ENCODE results near the gene NCCRP1.
"Not testable (repeated sequence)": the region's sequence is repeated elsewhere in the genome, so short reads cannot be mapped to it uniquely, and the experiment has no call there.

The NCCRP1 gene

DNA sequence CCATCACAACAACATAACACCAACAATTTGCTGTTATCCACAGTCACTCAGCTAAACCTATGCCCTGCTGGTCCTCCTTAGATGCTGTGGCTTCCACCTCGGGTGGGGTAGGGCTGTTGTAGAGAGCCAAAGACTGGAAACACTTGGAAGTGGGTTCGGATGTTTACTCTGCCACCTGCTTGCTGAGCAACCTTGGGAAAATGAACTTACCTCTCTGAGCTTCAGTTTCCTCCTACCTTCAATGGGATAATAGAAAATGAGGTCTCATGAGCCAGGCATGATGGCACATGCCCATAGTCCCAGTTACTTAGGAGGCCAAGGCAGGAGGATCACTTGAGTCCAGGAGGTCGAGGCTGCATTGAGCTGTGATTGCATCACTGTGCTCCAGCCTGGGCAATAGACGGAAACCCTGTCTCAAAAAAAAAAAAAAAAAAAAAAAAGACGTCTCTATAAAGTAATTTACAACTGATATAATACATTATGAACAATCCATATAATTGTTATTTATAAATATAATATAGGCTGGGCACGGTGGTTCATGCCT lies 10.6 kb downstream of the NCCRP1 start:
- no peak for DNase-seq (ENCODE audit: low spot score)
- no peak for FAIRE-seq

DNA sequence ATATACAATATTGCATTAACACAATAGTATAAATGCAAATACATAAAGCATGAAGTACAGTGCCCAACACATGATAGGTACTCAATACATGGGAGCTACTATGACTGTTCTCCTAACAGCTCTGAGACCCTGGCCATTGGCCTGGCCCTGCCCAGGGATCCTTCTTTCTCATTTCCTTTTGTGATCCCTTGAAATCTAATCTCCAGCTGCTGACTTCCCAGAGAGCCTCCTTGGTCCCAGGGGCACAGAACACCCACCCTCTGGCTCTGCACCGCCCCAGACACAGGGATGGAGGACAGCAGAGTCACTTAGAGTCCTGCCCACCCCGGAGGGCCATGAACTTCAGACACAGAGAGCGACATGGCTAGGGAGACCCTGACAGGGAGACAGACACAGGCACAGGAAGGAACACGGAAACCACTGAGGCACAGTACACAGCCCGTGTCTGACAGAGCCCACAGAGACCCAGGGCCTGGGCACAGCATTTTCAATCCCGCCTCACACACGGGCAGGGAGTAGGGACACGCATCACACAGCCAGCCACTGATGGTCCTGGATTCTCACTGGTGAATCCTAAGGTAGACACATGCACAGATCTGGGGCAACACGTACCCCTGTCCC lies 11.5 kb downstream of the NCCRP1 start:
- FAIRE-seq (no peak), DNase-seq (ENCODE audit: low spot score) (no peak)

DNA sequence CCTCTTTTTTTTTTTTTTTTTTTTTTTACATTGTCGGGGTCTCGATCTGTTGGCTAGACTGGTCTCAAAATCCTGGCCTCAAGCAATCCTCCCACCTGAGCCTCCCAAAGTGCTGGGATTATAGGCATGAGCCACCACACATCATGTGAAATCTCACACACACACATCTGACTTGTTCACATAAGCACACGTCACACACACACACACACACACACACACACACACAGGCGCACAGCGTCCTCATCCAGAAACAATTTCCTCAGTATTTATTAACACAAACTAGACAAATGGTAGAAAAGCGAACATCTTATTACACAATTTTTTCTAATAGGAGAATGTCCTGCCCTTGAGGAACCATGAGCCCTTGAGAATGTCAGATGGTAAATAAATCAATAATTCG lies 12.4 kb downstream of the NCCRP1 start:
- no peak for DNase-seq (ENCODE audit: low spot score)
- no peak for FAIRE-seq

DNA sequence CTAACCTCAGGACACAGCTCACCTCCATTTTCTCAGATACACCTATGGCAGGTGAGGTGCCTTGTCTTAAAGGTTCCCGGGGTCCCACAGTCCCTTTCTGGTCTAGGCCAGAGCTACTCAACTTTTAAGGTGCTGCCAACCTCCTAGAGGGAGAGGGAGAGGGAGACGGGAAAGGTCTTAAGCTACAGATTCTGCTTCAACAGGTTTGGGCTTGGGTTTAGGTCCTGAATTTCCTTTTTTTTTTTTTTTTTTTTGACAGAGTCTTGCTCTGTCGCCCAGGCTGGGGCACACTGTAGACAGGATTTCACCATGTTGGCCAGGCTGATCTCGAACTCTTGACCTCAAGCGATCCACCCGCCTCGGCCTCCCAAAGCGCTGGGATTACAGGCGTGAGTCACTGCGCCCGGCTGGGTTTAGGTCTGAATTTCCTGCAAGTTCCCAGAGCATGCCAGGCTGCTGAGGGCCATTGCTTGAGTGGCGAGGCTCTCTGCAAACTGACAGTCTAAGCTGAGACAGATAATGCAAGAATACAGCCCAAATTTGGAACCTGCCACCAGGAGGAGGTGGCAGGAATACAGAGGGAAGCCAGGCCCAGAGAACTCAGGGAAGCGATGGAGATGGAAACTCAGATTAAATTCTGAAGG lies 15.1 kb downstream of the NCCRP1 start:
- FAIRE-seq, result no peak
- no peak for DNase-seq (ENCODE audit: low spot score)

DNA sequence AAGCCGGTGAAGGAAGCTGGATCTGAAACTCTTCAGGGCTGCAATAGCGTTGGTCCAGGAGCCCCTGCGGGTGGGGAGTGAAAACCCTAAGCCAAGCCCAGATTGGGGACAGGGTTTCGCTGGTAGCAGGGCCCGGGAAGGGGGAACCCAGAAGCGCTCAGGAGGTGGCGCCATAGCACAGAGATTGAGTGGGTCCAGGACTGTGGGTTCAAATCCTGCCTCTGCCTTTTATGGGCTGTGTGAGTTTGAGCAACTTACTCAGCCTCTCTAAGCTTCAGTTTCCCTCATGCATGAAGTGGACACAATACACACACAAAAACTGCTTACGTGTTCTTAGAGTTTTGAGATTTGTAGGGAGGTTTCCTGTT lies 15.6 kb downstream of the NCCRP1 start:
- DNase-seq (ENCODE audit: low spot score), result no peak
- no peak for FAIRE-seq

DNA sequence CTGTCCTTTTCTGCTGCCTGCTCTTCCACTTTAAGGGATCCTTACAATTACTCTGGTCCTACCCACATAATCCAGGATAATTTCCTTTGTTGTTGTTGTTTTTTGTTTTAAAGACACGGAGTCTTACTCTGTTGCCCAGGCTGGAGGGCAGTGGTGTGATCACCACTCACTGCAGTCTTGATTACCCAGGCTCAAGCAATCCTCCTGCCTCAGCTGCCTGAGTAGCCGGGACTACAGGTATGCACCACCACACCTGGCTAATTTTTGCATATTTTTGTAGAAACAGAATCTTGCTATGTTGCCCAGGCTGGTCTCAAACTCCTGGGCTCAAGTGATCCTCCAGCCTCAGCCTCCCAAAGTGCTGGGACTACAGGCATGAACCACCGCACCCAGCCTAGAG lies 18.6 kb downstream of the NCCRP1 start:
- DNase-seq (ENCODE audit: low spot score); FAIRE-seq: not testable (repeated sequence)

DNA sequence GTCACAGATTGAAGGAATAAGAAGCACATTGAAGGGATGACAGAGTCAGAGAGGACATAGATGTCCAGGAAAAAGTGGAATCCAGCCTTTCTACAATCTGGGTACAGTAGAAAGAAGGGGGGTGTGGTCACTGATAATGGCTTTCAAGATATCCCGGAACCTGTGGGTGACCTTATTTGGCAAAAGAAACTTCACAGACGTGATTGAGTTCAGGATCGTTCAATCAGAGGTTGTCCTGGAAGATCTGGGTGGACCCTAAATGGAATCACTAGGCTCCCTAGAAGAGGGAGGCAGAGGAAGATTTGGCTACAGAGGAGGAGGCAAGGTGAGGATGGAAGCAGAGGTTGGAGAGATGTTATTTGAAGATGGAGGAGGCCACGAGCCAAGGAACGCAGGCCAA lies 20.3 kb downstream of the NCCRP1 start:
- no peak for DNase-seq (ENCODE audit: low spot score)
- FAIRE-seq, result no peak

DNA sequence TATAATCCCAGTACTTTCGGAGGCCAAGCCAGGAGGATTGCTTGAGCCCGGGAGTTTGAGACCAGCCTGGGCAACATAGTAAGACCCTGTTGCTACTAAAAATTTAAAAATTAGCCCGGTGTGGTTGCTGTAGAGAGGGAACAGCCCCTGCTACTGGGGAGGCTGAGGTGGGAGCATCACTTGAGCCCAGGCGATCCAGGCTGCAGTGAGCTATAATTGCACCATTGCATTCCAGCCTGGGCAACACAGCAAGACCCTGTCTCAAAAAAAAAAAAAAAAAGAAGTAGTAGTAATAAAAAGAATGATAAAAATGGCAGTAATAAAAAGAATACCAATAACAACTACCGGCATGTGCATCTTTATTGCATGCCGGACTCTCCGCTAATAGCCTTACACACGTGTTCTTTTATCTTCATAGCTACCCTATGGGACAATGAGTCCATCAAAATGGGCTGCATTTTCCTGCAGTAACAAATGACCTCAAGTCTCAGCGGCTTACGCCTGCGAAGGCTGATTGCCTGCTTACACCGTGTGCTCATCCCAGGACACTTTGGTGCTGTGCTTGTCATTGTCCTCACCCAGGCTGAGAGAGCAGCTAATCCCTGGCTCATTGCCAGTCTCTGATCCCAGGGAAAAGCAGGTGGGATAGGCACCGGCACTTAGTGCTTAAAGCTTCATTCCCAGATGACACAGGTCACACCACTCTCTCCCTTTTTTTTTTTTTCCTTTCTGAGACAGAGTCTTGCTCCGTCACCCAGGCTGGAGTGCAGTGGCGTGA lies 21.7 kb downstream of the NCCRP1 start:
- DNase-seq (ENCODE audit: low spot score), result no peak
- FAIRE-seq, result no peak

DNA sequence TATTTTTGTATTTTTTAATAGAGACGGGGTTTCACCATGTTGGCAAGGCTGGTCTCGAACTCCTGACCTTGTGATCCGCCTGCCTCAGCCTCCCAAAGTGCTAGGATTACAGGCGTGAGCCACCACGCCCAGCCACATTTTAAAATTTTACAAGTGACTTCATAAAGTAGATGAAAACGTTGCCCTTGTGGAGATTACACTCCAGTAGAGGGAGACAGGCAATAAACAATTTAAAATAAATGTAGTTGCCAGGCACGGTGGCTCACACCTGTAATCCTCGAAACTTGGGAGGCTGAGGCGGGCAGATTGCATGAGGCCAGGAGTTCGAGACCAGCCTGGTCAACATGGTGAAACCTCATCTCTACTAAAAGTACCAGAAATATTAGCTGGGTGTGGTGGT lies 22.3 kb downstream of the NCCRP1 start:
- FAIRE-seq; DNase-seq (ENCODE audit: low spot score): not testable (repeated sequence)

DNA sequence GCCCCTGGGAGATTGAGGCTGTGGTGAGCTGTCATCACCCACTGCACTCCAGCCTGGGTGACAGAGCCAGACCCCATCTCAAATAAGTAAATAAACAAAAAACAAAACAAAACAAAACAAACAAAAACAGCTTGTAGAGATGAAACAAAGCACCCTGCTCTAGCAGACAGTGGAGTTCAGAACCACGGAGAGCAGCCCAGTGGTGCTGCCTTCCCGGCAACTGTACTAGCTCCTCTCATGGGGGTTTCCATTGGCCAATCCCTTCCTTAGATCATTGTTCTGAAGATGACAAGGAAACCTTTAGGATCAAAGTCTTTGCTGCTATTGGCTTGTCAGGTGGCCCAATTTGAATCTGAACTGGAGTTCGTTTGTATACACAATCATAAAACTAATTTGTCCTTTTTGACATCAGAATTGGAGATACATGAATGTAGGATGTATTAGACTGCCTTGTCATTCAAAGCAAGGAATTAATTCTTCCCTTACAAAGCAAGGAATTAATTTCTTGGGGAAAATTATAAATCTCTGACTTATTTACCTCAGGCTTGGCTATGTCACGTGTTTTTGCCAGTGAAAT lies 27.0 kb downstream of the NCCRP1 start:
- DNase-seq (ENCODE audit: low spot score) (no peak), FAIRE-seq (no peak)

DNA sequence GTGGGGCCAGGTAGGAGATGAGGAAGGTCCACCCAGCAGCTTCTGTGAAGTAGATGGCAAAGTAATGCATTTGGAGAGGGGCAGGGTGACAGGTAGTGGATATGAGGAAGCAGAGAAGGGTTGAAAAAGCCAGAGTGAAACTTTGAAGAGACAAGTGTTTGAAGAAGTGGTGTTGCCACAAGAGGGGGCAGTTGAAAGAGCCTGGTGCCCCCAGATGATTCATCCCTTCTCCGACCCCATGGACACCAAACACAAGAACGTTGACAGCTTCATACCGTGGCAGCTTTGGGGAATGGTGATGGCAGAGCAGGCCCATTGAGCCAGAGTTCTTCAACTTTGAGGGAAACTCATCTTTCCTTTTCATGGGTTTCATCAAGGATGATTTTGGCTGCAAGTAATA lies 28.1 kb downstream of the NCCRP1 start:
- FAIRE-seq (no peak), DNase-seq (ENCODE audit: low spot score) (no peak)

DNA sequence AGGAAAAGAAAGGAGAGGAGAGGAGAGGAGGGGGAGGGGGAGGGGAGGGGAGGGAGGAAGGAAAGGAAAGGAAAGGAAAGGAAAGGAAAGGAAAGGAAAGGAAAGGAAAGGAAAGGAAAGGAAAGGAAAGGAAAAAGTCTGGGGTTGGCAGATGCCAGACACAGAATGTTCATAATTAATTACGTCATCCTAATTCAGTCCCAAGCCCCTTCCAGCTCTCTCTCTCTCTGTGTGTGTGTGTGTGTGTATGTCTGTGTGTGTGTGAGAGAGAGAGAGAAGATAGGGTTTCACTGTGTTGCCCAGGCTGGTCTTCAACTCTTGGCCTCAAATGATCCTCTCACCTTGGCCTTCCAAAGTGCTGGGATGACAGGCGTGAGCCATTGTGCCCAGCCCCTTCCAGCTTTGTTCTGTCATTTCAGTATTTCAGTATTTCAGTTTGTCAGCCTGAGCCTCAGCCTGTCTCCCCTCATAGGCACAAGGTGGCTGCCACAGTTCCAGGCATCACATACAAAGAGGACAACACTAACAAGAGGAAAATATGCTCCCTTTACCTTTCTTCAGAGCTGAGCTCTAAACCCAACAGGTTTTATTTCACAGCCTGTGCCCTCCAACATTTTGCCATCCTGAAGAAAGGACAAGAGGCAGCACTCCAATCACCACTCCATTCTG lies 33.5 kb downstream of the NCCRP1 start:
- no peak for FAIRE-seq
- DNase-seq (ENCODE audit: low spot score), result no peak

DNA sequence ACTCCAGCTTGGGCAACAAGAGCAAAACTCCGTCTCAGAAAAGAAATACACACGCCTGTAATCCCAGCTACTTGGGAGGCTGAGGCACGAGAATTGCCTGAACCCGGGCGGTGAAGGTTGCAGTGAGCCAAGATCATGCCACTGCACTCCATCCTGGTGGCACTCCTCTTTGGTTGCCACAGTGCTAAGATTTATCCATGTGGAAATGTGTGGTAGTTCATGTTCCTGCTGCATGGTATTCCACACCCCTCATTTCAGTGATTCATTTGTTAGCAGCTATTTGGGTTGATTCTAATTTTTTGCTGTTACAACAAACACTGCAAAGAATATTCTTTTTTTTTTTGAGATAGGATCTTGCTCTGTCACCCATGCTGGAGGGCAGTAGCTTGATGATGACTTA lies 35.9 kb downstream of the NCCRP1 start:
- FAIRE-seq (no peak), DNase-seq (ENCODE audit: low spot score) (no peak)

DNA sequence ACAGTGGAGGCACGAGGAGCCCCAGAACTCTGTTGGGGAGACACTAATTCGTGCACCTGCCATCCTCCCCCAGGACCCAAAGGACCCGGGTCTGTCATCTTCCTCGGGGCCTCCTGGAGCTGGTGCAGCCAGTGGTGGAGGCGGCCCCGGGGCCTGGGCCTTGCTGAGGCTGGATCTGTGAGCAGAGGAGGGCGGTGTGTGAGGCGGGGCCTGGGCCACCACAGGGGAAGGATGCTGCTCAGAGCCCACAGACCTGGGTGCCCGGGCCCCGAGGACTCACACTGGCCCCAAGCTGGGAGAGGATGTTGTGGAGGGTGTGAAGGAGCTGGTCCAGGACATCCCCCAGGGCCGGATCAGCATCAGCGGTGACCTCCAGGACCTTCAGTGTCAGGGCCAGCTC lies 39.8 kb downstream of the NCCRP1 start:
- DNase-seq (ENCODE audit: low spot score), result no peak
- no peak for FAIRE-seq

DNA sequence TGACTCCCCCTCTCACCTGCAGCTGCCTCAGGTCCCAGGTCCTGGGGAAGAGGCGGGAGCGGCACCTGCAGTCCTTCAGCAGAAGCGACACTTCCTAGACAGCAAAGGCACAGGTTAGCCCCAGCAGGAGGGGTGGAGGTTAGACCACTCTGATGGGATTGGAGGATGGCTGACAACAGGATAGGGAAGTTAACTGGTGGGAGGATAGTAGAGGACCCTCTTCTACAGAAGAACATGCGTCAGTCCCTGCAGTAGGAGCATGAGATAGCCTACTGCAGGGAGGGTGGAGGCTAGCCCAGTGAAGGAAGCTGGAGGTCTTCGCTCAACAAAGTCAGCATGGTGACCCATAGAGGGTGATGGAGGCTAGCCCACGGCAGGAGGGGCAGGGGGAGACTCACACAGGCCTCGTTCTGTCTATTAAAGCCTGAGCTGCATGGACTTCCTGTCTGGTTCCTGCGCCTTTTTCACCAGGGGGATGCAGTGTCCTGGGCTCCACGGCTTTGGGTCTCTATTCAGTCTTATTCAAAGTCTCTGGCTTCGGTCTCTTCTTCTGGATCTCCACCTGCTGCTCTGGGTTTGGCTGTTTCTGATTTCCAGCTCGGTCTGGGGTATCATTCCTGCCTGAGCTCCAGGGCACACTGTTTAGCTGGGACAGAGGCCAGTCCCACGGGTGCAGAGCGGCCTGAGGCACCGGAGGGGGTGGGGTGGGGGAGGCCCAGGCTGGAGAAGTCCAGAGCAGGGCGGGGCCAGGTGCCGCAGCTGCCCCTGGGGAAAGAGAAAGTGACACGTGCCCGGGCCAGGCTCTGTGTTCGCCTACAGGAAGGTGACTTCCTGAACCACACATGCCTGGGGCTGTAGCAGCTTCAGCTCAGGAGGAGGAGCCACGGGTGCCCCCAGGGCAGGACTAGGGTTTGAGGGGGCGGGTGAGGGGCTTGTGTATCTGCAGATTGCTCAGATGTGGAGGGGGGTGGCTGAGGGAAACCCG lies 40.7 kb downstream of the NCCRP1 start:
- no peak for FAIRE-seq
- DNase-seq (ENCODE audit: low spot score), result no peak

DNA sequence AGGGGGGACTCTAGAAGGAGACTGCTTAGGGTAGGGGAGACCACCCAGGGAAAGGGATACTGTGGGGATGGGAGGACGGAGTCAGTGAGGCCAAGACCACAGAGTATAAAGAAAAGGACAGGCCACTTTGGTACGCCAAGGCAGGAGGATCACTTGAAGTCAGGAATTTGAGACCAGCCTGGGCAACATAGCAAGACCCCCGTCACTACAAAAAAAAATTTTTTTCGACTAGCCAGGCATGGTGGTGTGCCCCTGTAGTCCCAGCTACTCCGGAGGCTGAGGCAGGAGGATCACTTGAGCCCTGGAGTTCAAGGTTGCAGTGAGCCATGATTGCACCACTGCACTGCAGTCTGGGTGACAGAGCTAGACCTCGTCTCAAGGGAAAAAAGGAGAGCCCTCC lies 41.4 kb downstream of the NCCRP1 start:
- DNase-seq (ENCODE audit: low spot score) (no peak), FAIRE-seq (no peak)

DNA sequence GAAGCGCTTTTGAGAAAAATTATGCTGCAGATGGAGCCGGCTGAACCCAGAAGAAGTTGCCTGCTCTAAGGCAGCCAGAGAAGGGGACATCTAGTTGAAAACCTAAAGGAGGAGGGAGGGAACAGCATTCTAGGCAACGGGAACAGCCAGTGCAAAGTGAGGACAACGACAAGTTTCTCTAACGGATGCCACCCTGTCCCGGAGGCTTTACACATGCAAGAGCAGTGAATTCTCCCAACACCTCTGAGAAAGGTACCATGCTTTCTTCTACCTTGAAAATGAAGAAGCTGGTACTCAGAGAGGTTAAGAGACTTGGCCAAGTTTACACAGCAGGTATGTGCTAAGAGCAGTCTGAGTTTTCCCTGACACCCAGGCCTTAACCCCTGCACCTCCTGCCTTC lies 42.2 kb downstream of the NCCRP1 start:
- no peak for FAIRE-seq
- no peak for DNase-seq (ENCODE audit: low spot score)

DNA sequence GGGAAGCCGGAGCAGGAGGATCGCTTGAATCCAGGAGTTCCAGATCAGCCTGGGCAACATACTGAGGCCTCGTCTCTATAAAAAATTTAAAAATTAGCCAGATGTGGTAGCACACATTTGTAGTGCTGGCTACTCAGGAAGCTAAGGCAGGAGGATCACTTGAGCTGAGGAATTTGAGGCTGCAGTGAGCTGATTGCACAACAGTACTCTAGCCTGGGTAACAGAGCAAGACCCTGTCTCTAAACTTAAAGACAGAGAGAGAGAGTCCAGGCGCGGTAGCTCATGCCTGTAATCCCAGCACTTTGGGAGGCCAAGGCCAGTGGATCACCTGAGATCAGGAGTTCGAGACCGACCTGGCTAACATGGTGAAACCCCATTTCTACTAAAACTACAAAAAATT lies 43.7 kb downstream of the NCCRP1 start:
- FAIRE-seq (no peak), DNase-seq (ENCODE audit: low spot score) (no peak)

DNA sequence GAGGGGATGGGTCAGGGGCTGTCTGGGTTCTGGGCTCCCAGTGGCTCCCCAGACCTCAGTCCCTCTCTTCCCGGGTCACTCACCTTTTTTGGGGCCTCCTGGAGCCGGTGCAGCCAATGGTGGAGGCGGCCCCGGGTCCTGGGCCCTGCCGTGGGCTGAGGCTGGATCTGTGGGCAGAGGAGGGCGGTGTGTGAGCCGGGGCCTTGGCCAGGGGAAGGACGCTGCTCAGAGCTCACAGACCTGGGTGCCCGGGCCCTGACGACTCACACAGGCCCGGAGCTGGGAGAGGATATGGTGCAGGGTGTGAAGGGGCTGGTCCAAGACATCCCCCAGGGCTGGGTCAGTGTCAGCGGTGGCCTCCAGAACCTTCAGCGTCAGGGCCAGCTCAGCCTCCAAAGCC lies 47.0 kb downstream of the NCCRP1 start:
- DNase-seq (ENCODE audit: low spot score); FAIRE-seq: not testable (repeated sequence)

DNA sequence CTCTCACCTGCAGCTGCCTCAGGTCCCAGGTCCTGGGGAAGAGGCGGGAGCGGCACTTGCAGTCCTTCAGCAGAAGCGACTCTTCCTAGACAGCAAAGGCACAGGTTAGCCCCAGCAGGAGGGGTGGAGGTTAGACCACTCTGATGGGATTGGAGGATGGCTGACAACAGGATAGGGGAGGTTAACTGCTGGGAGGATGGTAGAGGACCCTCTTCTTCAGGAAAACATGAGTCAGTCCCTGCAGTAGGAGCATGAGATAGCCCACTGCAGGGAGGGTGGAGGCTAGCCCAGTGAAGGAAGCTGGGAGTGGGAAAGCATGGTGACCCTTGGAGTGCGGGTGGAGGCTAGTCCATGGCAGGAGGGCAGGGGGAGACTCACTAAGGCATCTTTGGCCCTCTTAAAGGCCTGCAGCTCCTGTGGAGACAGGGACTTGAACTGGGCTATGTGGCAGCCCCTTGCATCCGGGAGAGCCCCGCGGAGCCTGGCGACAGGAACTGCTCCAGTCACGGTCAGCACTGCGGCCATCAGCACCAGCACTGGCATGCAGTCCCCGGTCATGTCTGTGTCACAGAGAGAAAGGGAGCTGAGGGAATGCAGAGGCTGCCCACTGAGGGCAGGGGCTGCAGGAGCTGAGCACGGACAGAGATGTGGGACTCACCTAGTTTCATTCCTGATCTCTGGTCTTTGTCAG lies 47.8 kb downstream of the NCCRP1 start, which contains the start of gene IFNL3:
TSS of gene IFNL3 (minus strand) at position 597 of the 691 bp plus-strand sequence. CDS start at position 558, 39 bp downstream.
- not testable (repeated sequence) for FAIRE-seq; DNase-seq (ENCODE audit: low spot score)

All from RCC 7860 (cell line).